SKM-1 (cell line): Measurements from ENCODE around the gene MAPK10.
"Not testable (repeated sequence)": the region's sequence is repeated elsewhere in the genome, so short reads cannot be mapped to it uniquely, and the experiment has no call there.

Experiments
- DNase-seq: peaks from one replicate; lab custom pipeline; 2025; ENCODE audit not compliant: unreplicated experiment; lab: John Stamatoyannopoulos, UW

Gene MAPK10

DNA sequence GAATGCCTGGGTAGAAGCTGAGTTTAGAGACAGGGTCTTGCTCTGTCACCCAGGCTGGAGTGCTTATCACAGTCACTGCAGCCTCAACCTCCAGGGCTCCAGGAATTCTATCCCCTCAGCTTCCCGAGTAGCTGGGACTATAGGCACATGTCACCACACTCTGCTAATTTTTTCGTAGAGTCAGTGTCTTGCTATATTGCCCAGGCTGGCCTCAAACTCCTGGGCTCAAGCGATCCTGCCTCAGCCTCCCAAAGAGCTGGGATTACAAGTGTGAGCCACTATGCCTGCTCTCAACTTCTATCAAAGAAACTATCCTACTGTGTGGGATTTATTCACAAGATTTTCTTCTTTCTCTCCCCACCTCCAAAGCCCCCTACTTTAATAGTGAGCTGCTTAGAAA, 15.7 kb downstream of the MAPK10 start:
- DNase-seq = no peak

DNA sequence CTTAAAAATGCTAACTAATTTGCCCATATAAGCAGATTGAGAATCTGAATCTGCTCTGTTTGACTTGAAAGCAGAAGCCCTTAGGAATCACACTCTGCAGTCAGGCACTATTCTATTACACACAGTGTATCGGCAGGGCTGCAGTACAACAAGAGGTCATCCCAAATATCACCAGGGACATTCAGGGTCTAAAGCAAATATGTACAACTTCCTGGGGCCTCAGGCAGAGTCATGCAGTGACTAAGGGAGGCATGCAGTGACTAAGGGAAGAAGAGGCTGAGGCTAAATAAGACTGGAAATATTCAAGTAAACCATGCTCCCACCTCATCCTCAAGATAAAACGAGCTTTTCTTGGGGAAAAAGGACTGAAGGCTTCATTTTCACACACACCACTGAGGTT, 20.9 kb downstream of the MAPK10 start:
- no peak for DNase-seq

DNA sequence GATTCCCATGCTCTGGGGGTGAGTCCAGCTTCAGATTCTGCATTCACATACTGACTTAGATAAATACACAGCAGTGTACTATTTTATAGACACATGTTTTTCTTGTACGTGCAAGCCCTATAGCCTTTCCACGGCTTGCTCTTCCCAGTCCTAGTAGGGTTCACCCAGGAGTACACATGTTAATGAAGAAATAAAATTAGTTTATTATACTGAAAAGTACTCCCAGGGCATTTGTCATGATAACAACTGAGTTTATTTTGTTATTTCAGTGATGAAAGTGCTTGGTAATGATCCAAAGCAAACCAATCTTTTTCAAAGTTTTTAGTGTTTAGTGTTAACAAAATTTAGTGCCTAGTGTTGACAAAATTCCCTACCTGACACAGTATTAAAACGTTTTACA, 21.3 kb downstream of the MAPK10 start:
- DNase-seq = no peak

DNA sequence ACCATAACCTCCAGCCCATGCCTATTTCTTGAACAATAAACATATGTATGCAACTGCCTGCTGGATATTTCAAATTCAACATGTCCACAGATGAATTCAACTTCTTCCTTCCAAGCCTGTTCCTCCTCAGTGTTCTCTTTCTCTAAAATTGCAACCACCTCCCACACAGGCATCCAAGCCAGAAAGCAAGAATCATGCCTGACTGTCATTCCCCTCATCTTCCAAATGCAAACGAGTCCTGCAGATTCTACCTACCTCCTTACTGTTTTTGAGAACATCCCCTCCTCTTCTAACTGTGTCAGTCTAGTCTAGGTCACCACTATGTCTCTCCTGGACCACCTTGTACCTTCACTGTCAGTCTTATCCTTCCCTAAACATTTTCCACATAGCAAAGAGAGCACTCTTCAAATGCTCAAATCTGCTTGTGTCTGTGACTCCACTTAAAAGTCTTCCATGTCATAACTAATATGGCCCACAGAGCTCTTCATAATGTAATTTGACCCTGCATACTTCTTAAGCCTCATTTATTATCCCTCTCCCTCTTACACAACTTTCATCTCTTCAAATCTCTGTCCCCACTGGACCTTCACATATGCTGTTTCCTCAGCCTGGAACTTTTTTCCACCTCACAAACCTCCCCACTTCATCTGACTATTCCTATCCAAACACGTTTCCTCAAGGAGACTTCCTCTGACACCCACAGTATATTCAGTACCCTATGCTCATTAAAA, 25.7 kb downstream of the MAPK10 start:
- DNase-seq = no peak

DNA sequence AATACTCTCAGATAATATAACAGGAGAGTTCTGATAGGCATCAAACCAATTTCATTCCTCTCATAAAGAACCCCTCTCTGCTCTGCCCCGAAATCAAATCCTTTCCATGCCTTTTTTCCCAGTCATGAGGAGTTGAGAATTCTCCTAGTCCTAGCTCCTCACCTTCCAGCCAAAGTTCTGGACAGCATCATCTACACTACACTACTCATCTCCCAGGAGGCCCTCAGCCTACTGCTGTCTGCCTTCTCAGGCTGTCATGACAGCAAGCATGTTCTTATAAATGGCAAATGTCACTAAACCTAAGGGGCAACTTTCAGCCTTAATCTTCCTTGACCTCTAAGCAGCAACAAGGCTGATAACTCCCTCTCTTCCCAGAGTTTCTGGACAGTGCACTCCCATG, 26.6 kb downstream of the MAPK10 start:
- no peak for DNase-seq

DNA sequence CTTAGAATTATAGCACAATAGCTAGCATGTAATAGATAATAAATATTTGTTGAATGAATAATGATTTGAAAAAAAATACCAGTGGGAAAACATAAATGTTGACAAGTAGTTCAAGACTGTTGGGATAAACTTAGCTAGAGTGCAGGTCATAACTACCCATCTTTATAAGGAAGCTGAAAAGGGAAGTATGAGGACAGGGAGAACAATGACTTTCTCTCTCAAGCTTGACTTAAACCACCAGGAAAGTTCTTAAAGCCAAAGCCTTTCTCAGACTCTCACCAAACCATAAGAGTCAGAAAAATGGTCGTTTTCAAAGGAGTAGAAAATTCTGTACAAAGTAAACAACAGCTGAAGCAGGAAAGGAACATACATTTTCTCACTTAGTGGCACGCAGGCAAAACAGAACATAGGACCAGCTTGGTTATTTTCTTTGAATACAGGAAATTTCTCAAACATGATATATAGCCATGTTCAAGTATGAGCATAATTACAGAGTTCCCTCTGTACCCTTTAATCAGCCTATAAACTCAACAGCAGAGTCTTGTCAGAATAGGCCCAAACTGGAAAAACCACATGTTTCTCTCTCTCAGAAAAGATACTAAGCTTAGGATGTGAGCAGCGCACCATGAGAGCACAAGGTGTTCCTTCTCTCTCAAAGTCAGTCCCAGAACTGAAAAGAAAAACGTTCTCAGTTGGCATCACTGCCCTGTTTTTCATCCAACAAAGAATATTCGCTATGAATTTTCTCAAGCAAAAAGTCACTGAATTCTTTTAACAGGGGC, 28.7 kb downstream of the MAPK10 start:
- DNase-seq = peak; percentile 49

DNA sequence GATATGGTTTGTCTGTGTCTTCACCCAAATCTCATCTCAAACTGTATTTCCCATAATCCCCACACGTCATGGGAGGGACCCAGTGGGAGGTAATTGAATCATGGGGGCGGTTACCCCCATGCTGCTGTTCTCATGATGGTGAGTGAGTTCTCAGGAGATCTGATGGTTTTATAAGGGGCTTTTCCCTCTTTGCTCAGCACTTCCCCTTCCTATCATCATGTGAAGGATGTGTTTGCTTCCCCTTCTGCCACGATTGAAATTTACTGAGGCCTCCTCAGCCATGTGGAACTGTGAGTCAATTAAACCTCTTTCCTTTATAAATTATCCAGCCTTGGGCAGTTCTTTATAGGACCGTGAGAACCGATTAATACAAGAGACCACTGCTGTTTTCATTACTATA, 29.4 kb downstream of the MAPK10 start:
- DNase-seq = not testable (repeated sequence)

DNA sequence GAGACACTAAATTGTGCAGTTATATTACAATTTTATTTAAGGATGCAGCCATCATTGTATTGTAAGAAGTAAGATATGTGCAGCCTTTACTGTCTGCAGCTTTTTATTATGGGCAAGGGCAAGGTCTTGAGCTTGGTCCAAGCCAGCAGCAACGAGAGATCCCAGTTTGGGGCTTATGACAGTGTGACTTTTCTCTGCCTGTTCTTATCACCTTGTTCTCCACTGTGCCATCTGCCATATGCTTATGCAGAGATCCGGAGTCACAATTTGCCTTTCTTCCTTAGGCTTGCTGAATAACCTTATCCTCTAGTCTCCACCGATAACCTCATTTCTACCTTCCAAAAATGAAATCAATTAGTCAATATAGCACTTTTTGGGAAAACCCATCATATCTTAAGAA, 30.4 kb downstream of the MAPK10 start:
- DNase-seq = no peak

DNA sequence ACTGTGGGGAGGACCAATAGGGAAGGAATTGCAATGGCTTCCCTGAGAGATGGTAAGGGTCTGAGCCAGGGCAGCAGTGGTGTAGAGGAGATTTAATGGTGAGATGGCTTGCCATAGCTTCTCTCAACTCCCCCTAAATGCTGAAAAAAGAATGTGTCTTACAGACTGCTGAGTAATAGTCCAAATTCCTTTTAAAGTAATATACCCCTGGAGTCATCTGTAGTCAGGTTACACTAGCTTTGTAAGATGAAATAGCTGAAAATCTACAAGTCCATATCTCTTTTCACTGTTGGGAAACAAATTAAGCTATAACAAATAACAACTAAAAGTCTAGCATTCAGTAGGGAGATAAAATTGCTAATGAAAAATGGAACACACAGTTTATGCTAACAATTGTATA, 33.5 kb downstream of the MAPK10 start:
- DNase-seq = no peak

DNA sequence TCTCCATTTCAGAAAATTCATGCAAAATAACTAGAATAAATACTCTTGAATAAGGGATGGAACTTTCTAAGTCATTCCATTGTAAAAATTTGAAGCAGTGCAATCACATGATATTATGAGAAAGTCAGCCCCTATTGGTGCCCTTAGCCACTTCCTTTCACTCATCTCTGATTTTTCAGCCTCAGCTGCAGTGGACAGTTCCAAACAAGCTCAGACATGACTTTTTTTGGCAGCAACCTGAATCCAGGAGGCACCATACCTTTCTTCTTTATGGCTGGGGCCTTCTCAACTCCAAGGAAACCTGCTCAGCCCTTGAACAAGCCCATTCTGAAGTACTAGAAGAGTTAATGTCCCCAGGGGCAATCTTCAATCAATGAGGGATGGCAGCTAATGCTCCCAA, 40.5 kb downstream of the MAPK10 start:
- no peak for DNase-seq

DNA sequence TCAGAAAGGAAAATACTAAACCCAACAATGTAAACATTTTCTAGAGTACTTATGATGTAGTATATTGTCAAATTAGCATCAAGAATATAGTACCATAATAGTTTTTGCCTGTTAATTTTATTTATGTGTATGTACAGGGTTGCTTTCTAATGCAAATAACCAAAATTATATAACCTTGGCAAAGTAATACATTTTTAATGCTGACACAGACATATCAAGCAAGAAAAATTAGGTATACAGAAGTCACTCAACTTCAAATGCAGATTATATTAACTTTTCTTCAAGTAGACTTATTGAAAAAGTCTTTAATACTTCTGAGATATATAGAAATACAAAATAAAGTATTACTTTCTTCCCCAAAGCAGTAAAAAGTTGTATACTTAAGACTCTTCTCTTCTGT, 44.3 kb downstream of the MAPK10 start:
- no peak for DNase-seq

DNA sequence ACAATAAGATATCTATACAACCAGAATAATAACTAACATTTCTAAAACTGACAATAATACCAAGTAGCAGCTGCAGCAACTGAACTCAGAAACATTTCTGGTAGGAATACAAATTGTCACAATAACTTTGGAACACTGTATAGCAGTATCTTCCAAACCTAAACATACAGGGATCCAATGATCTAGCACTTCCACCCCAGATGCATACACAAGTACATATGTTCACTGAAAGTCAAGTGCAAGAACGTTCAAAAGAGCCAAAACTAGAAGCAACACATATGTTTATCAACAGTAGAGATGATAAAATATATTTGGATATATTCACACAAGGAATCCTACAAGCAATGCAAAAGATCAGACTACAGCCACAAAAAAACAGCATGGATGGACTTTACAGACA, 46.2 kb downstream of the MAPK10 start:
- no peak for DNase-seq

DNA sequence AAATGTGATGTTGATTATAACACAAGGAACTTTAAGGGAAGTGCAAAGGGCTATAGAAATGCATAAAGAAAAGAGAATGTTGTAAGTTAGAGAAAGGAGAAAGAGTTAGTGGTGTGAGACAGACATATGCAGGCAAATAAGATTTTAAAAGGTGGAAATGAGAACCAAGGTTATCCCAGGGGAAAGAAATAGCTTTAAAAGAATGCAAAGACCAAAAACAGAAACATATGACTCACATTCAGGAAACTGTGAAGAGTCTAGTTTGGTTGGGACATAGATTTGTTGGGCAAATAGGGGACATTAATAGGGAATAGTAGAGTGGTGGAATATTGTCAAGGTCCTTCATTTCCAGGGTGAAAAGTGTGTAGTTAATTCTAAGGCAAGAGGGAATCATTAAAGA, 52.4 kb downstream of the MAPK10 start:
- no peak for DNase-seq

DNA sequence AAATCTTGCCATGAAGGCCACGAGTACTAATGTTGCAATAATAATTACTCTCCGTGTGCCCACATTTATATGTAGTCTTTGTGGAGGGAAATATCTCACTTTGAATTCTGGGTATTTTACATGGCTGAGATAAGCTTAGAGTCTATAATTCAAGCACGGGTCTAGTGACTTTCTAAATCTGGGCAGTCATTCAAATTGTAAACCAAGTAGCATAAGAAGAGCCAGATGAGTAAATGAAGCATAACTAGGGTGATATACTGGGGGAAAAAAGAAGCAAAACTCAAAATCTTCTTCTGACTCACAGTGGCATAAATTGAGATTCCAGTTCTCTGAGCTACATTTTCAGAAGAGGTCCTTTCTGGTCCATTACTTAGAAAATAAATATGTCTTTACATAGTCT, 53.0 kb downstream of the MAPK10 start:
- no peak for DNase-seq

DNA sequence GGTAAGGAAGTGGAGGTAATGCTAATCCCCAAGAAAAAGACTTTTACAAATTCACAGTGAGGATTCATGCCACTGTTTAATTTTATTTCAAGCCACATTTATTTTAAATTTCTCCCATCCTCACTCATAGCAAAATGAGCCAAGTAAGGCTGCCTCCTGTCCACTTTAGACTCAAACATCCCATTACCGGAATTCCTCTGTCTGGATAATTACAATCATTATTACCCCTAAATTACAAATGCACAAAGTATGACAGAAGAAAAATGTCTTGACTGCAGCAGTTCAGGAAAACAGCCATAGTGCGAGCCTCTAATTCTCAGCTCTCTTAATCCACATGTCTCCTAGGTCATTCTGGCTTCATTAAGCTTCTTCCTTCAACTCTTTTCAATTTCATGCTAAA, 57.0 kb downstream of the MAPK10 start:
- no peak for DNase-seq

DNA sequence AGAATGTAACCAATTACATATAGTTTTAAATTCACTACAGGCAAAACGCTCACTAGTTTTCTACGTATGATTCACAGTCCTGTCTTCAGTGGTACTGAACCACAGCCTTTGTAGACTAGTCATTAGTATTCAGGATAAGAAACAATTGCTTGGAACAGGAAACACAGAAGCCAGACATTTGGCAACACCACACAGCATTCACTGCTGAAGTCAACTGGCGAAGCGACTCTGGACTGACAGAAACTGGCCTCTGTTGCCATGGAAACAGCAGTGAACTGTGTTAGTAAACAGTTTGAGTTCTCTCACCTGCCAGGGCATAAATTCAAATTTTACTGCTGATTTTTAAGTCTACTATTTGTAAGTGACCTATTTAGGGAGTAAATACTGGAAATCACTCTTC, 57.6 kb downstream of the MAPK10 start:
- no peak for DNase-seq

DNA sequence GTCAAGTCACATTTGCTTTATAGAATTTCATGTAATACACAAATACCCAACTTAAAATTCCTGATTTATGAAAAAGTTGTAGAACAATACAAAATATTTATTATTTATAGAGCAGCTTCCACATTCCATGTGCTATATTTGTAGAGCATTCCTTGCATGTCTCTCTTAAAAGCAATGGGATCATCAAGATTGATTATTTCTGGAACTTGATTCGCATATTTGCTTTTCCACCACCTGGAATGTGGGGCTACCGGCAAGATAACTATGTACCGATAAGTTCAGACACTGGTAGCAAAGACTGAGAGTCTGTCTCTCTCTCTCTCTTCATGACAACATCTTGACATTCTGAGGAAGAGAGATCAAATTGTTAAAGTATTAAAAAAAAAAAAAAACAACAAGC, 59.3 kb downstream of the MAPK10 start:
- DNase-seq = no peak

DNA sequence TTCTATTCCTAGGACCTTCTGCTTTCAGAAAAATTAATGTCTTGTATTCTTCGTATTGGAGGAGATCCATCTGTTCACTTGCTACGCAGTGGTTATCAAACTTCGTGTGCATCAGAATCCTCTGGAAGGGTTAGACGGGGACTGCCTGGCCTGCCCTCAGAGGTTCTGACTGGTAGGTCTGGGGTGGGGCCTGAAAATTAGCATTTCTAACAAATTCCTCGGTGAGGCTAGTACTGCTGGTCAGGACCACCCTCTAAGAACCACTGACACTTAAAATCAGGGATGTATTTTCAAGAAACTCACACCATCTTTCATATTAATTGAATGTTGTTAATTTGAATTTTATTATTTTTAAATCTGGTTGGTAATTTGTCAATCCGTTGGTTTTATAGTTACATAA, 63.0 kb downstream of the MAPK10 start:
- no peak for DNase-seq

DNA sequence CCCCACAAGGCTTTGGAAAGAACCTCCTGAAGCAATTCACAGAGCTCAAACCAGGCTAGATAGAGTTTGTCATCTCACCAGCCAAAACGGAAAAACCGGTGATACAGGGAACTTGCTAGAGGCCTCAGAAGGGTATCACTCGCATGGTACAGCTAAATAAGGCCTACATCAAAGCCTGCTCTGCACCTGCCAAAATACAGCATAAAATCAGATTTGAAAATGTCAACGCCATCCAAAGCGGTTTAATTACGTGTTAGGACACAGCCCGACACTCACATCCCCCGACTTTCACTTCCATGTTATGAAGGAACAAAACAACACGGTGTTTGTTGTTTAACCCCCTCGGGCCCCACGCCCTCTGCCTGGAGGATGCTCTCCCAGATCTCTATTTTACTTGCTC, 65.0 kb downstream of the MAPK10 start:
- DNase-seq = no peak

DNA sequence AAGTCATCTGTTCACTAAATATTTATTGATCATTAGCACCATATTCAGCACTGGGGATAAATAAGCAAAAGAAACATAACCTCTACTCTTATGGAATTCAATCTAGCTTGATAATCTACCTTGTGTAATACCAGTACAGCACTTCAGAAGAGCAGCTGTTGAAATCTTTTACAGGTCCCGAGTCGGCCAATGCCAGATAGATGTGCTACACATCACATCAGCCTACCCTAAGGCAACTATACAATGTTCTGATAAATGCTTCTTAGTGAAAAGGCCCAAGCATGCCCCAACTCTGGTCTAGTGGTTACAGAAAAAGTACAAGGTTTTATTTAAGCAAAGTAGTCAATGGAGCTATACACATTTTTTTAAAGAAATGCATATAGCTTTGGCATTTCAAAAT, 68.7 kb downstream of the MAPK10 start:
- no peak for DNase-seq

DNA sequence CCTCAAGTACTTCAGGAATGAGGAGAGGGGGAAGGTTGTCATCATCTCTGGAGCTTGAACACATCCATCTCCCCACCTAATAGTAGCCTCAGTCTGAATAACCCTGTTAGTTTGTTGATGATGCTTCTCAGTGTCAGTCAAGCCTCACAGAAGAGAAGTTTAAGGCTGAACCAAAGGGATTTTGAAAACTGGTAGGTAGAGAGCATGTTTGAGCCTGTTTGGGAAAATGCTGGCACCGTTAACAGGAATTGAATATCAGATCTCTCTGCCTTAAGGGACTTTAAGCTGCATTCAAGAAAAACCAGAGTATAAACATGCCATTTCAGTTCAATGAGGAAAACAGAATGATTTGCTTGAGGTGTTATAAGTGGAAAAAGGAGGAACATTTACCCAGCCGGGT, 73.1 kb downstream of the MAPK10 start:
- DNase-seq = no peak

DNA sequence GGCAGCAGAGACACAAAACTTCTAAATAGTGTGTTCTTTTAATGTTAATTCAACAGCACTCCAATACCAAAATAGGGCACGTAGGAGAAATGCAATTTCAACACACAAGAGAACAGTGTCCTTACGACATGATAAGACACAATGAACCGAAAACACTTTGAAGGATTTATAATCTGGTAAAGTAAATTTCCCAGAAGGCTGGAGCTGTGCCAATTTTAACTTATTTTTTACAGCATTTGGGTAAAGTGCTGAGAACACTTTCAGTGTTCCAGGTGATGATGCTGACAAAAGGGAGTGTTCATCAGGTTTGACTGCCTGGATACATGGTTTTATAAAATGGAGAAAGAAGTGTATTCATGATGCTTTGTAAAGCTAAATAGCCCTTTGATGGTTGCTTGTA, 76.5 kb downstream of the MAPK10 start:
- DNase-seq = no peak

DNA sequence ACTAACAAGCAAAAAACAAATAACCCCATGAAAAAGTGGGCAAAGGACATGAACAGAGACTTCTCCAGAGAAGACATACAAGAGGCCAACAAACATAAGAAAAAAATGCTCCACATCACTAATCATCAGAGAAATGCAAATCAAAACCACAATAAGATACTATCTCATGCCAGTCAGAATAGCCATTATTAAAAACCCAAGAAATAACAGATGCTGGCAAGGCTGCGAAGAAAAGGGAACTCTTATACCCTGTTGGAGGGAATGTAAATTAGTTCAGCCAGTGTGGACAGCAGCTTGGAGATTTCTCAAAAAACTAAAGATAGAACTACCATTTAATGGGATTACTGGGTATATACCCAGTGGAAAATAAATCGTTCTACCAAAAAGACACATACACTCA, 79.6 kb downstream of the MAPK10 start:
- no peak for DNase-seq
